ENCODE data around the gene PMEPA1.

DNA sequence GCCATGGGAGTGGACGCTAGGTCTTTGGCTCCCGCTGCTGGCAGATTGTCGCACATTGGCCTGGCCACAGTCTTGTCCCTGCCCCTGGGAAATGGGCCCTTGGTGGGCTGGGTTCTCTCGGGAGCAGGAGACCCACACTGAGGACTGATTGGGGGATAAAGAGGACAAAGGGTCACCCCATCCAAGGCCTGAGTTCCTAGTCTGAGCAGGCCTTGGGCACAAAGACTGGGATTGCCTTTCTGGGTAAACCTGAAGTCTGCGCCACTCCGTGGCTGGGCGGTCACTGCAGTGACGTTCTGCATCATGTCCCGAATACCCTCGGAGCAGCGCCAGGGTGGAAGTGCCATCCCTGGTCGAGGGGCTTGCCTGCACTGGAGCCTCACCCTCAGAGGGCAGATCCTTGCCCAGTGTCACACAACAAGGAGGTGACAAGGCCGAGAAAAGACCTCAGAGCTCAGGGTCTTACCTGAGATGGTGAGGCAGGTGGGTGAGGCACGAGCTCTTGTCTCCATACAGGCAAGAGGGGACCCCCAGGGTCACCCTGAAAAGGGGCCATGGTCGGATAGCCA is 53.5 kb downstream of the PMEPA1 start:
- TF ChIP-seq, protein P1, sequence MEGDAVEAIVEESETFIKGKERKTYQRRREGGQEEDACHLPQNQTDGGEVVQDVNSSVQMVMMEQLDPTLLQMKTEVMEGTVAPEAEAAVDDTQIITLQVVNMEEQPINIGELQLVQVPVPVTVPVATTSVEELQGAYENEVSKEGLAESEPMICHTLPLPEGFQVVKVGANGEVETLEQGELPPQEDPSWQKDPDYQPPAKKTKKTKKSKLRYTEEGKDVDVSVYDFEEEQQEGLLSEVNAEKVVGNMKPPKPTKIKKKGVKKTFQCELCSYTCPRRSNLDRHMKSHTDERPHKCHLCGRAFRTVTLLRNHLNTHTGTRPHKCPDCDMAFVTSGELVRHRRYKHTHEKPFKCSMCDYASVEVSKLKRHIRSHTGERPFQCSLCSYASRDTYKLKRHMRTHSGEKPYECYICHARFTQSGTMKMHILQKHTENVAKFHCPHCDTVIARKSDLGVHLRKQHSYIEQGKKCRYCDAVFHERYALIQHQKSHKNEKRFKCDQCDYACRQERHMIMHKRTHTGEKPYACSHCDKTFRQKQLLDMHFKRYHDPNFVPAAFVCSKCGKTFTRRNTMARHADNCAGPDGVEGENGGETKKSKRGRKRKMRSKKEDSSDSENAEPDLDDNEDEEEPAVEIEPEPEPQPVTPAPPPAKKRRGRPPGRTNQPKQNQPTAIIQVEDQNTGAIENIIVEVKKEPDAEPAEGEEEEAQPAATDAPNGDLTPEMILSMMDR (conservative IDR thresholded peaks at IDR 0.05) = no peak
- no peak for TF ChIP-seq ZFX (IDR thresholded peaks at IDR 0.05)
